Sigmoid colon (tissue), 7 donors: ENCODE data around the gene CD83. TPM values are rescaled to one million over a fixed set of nuclear protein-coding genes. Genes with fewer than 3 reads are reported as not detected.
"Not testable (repeated sequence)": the region's sequence is repeated elsewhere in the genome, so short reads cannot be mapped to it uniquely, and the experiment has no call there.

ENCODE experiments used
- DNase-seq: peaks from one replicate; pipeline ENCODE4 v3.0.0-alpha.2; 2019
- H3K27ac ChIP-seq, 4 donors: fragments of 200-600 bp; sonication (generic); one replicate each; pipeline ENCODE4 v1.5.1; 2016 to 2019; ENCODE audit warnings: mild to moderate bottlenecking in 1 of 4
- H3K27me3 ChIP-seq, 3 donors: fragments of 200-600 bp; sonication (generic); one replicate each; pipeline ENCODE4 v1.5.1; 2019; ENCODE audit warnings: mild to moderate bottlenecking in 1 of 3
- H3K36me3 ChIP-seq, 4 donors: fragments of 200-600 bp; sonication (generic); one replicate each; pipeline ENCODE4 v1.5.1; 2016 to 2019
- H3K4me1 ChIP-seq, 4 donors: fragments of 200-600 bp; sonication (generic); one replicate each; pipeline ENCODE4 v1.5.1; 2017 to 2019
- H3K4me3 ChIP-seq, 4 donors: fragments of 200-600 bp; sonication (generic); one replicate each; pipeline ENCODE4 v1.5.1; 2017 to 2019; ENCODE audit warnings: mild to moderate bottlenecking in 2 of 4, moderate library complexity in 1 of 4
- H3K9me3 ChIP-seq, 4 donors: fragments of 200-600 bp in 3 of 4; sonication (generic) in 3 of 4; one replicate each; pipeline versions ENCODE4 v1.5.1 to v1.6.1; 2013 to 2019
- CTCF ChIP-seq, 4 experiments: fragments of 450-650 bp in 3 of 4; fragments of 200-600 bp in 1 of 4; IDR thresholded peaks; one replicate each; pipeline ENCODE4 v1.5.1; 2016 to 2019; ENCODE audit warnings: antibody characterized with exemption in 4 of 4, mild to moderate bottlenecking in 3 of 4, moderate library complexity in 2 of 4
- EP300 ChIP-seq, 4 donors: sonication (generic); formaldehyde crosslinking; IDR thresholded peaks; one replicate each; pipeline ENCODE4 v1.6.1; 2017; ENCODE audit warnings: antibody characterized with exemption in 4 of 4
- POLR2A ChIP-seq, 2 donors: fragments of 450-650 bp; IDR thresholded peaks; one replicate each; pipeline ENCODE4 v1.6.1; 2016; ENCODE audit warnings: antibody characterized with exemption in 2 of 2, mild to moderate bottlenecking in 2 of 2, moderate library complexity in 2 of 2
- POLR2AphosphoS5 ChIP-seq, 4 donors: sonication (generic); formaldehyde crosslinking; IDR thresholded peaks; one replicate each; pipeline ENCODE4 v1.6.1; 2017; ENCODE audit warnings: antibody characterized with exemption in 4 of 4
- WGBS, 2 donors: extraction: QIAGEN DNeasy Blood & Tissue Kit; methylation state at CpG; one replicate each; pipeline ENCODE4 v1.1.7; 2013; 5-methylcytosine and 5-hydroxymethylcytosine counted together
- intact Hi-C: fragments of 100-400 bp; cut with DNase I; formaldehyde crosslinking; loops from one replicate; pipeline ENCODE4 v1.15.1; 2023
- polyA plus RNA-seq, 3 donors: library from polyadenylated mRNA; stranded (reverse); fragments of 200-250 nt; gene quantifications; one replicate each; pipeline ENCODE4 v1.2.3, GENCODE V29; 2013
- total RNA-seq, 4 donors: library from RNA; depleted of rRNA; stranded (reverse); fragments of >200 nt; gene quantifications; one replicate each; pipeline ENCODE4 v1.1.0, GENCODE V29; 2016
- donor health status: healthy with polysubstance abuse.
- donor health status: Bipolar disorder and iron deficiency.
- donor health status: healthy.

CD83 gene
- total and polyA plus RNA-seq, 7 donors = 0.60 to 16.0 (median 1.6) TPM

- Histone ChIP-seq H3K36me3 (no peaks in the 10 kb centered on the region), H3K4me1 (peaks cover 0 to under 1% (median 0%) of the 10 kb centered on the region in 4 donors), H3K27me3 (no peaks in the 10 kb centered on the region), H3K27ac (no peak overlapping the region), H3K4me3 (no peak overlapping the region), H3K9me3 (no peaks in the 10 kb centered on the region)
- no peak for DNase-seq
- no peak for TF ChIP-seq EP300 (IDR thresholded peaks at IDR 0.05)
- TF ChIP-seq POLR2A (IDR thresholded peaks at IDR 0.05) = no peak
- no peak for TF ChIP-seq CTCF (IDR thresholded peaks at IDR 0.05)
- TF ChIP-seq POLR2AphosphoS5 (IDR thresholded peaks at IDR 0.05) = no peak
- intact Hi-C loops = no loop called here
- WGBS, 2 donors = 92 to 95% methylated on average over 7 of the region's 7 CpGs
These were observed 30.3 kb downstream of the CD83 start for GRCh38 chr6:14147891-14148290.

DNA sequence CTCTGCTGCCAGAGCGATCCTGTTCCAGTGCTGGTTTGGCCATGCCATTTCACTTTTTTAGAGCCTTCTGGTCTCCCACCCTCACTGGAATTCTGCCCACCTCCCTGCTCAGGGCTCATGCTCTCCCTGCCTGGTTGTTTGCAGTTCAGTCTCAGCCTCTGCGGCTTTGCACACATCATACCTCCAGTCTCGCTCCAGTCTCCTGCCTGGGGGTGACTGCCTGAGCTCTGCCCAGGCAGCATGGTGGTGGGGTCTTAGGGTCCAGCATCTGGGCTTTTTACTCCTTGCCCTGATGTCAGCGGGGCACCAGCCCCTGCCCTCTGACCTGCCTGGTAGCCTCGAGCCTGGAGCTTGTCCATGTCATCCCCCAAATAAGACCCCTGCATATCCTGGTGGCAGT is 30.9 kb downstream of the CD83 start:
- Histone ChIP-seq H3K27me3 (no peaks in the 10 kb centered on the region), H3K4me3 (no peak overlapping the region), H3K27ac (no peak overlapping the region), H3K9me3 (no peaks in the 10 kb centered on the region), H3K36me3 (no peaks in the 10 kb centered on the region), H3K4me1 (no peaks in the 10 kb centered on the region)
- intact Hi-C loops = no loop called here
- DNase-seq = no peak
- TF ChIP-seq POLR2AphosphoS5 (IDR thresholded peaks at IDR 0.05) = no peak
- 93 to 94% methylated on average over 5 of the region's 5 CpGs for WGBS, 2 donors

- no peaks in the 10 kb centered on the region for H3K4me1 ChIP-seq
- H3K9me3 ChIP-seq = no peaks in the 10 kb centered on the region
- intact Hi-C loops = no loop called here
- no peak overlapping the region for H3K27ac ChIP-seq
- no peaks in the 10 kb centered on the region for H3K27me3 ChIP-seq
- DNase-seq = no peak
- TF ChIP-seq POLR2A (IDR thresholded peaks at IDR 0.05) (no peak), CTCF (IDR thresholded peaks at IDR 0.05) (no peak), POLR2AphosphoS5 (IDR thresholded peaks at IDR 0.05) (no peak), EP300 (IDR thresholded peaks at IDR 0.05) (no peak)
- WGBS, 2 donors = 60% methylated on average over 6 of the region's 6 CpGs
- H3K4me3 ChIP-seq = no peak overlapping the region
- no peaks in the 10 kb centered on the region for H3K36me3 ChIP-seq
These were observed 31.6 kb downstream of the CD83 start for GRCh38 chr6:14149053-14149738.

DNA sequence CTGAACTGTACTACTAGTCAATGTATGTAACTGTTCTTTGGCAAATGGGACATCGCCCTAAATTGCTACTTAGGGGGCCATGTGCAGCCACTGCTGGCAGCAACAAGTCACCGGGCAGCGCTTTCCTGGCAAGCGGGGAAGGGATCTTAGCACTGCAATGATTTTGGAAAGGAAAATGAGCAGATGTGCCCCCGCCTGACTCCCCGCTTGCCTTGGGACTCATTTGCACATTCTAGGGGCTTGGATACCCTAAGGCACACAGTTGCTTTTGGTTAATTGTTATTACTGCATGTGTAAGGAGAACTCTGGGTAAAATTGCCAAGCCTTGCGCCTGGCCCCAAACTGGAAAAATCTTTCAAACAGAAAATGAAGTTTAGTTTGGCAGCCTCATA is 32.2 kb downstream of the CD83 start:
- Histone ChIP-seq H3K36me3 (no peaks in the 10 kb centered on the region), H3K4me1 (no peaks in the 10 kb centered on the region), H3K27me3 (no peaks in the 10 kb centered on the region), H3K9me3 (no peaks in the 10 kb centered on the region), H3K27ac (no peak overlapping the region), H3K4me3 (no peak overlapping the region)
- DNase-seq = no peak
- 96 to 98% methylated on average over 7 of the region's 7 CpGs for WGBS, 2 donors
- TF ChIP-seq POLR2AphosphoS5 (IDR thresholded peaks at IDR 0.05) (no peak), CTCF (IDR thresholded peaks at IDR 0.05) (no peak), EP300 (IDR thresholded peaks at IDR 0.05) (no peak), POLR2A (IDR thresholded peaks at IDR 0.05) (no peak)
- intact Hi-C loops = no loop called here

DNA sequence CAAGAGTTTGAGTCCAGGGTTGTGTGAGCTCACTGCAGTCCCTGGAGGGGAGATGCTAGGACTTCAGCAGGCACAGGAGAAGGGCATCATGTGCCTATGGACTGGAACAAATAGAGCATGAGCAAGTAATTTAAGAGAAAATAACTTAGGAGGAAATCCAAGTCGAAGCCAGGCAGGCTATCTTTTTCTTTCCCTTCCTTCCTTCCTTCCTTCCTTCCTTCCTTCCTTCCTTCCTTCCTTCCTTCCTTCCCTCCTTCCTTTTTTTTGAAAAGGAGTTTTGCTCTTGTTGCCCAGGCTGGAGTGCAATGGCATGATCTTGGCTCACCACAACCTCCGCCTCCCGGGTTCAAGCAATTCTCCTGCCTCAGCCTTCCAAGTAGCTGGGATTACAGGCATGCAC is 33.7 kb downstream of the CD83 start:
- H3K27me3 ChIP-seq, DNase-seq, H3K9me3 ChIP-seq, H3K4me1 ChIP-seq, H3K27ac ChIP-seq, H3K36me3 ChIP-seq, H3K4me3 ChIP-seq, intact Hi-C loops: not testable (repeated sequence)
- 96 to 98% methylated on average over 3 of the region's 3 CpGs for WGBS, 2 donors

- H3K4me1 ChIP-seq = no peaks in the 10 kb centered on the region
- 83 to 95% methylated on average over 1 of the region's 1 CpG for WGBS, 2 donors
- TF ChIP-seq POLR2AphosphoS5 (IDR thresholded peaks at IDR 0.05) (no peak), EP300 (IDR thresholded peaks at IDR 0.05) (no peak), CTCF (IDR thresholded peaks at IDR 0.05) (no peak), POLR2A (IDR thresholded peaks at IDR 0.05) (no peak)
- intact Hi-C loops = no loop called here
- H3K27ac ChIP-seq = no peak overlapping the region
- no peaks in the 10 kb centered on the region for H3K27me3 ChIP-seq
- H3K9me3 ChIP-seq = no peaks in the 10 kb centered on the region
- H3K36me3 ChIP-seq = no peaks in the 10 kb centered on the region
- no peak for DNase-seq
- no peak overlapping the region for H3K4me3 ChIP-seq
These were observed 34.2 kb downstream of the CD83 start for GRCh38 chr6:14151773-14152172.
